Neural progenitor cell (in vitro differentiated cells): ENCODE measurements around the gene EYA3.

ENCODE experiments used
- EZH2phosphoT487 ChIP-seq: fragments of 200-600 bp; sonication (generic); IDR thresholded peaks from 2 replicates; pipeline ENCODE4 v1.6.1; 2017; ENCODE audit warnings: antibody characterized with exemption
- TF ChIP-seq, protein P1 (sequence below): fragments of 200-600 bp; sonication (generic); IDR thresholded peaks from 2 replicates; pipeline ENCODE4 v1.5.1; 2017; ENCODE audit warnings: antibody characterized with exemption, mild to moderate bottlenecking

DNA sequence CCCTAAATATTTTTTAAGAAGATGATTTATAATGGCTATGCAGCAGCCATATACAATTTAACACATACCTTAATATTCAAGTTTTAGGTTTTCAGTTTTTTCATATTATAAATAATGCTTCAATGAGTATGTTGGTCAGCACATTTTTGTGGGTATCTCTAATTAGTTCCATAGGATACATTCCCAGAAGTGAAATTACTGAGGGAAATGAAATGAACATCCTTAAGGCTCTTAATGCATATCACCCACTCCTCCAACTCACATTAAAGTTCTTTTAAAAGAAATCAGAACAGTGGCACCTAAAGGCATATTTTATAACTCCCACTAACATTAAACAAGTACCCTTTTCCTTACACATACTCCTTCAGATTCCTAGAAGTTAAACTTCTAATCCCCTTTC lies 56.1 kb downstream of the EYA3 start:
- TF ChIP-seq EZH2phosphoT487, result no peak
- TF ChIP-seq, protein P1, sequence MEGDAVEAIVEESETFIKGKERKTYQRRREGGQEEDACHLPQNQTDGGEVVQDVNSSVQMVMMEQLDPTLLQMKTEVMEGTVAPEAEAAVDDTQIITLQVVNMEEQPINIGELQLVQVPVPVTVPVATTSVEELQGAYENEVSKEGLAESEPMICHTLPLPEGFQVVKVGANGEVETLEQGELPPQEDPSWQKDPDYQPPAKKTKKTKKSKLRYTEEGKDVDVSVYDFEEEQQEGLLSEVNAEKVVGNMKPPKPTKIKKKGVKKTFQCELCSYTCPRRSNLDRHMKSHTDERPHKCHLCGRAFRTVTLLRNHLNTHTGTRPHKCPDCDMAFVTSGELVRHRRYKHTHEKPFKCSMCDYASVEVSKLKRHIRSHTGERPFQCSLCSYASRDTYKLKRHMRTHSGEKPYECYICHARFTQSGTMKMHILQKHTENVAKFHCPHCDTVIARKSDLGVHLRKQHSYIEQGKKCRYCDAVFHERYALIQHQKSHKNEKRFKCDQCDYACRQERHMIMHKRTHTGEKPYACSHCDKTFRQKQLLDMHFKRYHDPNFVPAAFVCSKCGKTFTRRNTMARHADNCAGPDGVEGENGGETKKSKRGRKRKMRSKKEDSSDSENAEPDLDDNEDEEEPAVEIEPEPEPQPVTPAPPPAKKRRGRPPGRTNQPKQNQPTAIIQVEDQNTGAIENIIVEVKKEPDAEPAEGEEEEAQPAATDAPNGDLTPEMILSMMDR, result no peak
